H1 (cell line): ENCODE results near the gene SLC25A47. TPM values are rescaled to one million over a fixed set of nuclear protein-coding genes. Genes with fewer than 3 reads are reported as not detected.

ENCODE experiments used
- HDAC6 ChIP-seq: IDR thresholded peaks from one replicate; pipeline ENCODE4 v1.7.1; 2012; ENCODE audit warnings: low read depth, mild to moderate bottlenecking, inconsistent platforms, low read length, moderate library complexity
- JUND ChIP-seq: IDR thresholded peaks from 2 replicates; pipeline ENCODE4 v1.6.1; 2011; ENCODE audit warnings: mild to moderate bottlenecking, improper control_type of control experiment, low read length
- MAFK ChIP-seq: IDR thresholded peaks from 2 replicates; pipeline ENCODE4 v1.6.1; 2012; ENCODE audit warnings: low read depth, mild to moderate bottlenecking, improper control_type of control experiment, low read length
- RBBP5 ChIP-seq: IDR thresholded peaks from 2 replicates; pipeline ENCODE4 v1.7.1; 2012; ENCODE audit warnings: low read depth, mild to moderate bottlenecking, inconsistent platforms, low read length, moderate library complexity, borderline replicate concordance
- SP1 ChIP-seq: IDR thresholded peaks from 2 replicates; pipeline ENCODE4 v1.6.1; 2011; ENCODE audit warnings: low read depth, low read length
- YY1 ChIP-seq: IDR thresholded peaks from 2 replicates; pipeline ENCODE4 v1.6.1; 2011; ENCODE audit warnings: low read depth, mild to moderate bottlenecking, low read length
- polyA plus RNA-seq, 7 experiments: library from polyadenylated mRNA; depleted of rRNA in 3 of 7; stranded (reverse) in 5 of 7; unstranded in 2 of 7; fragments of >200 nt in 5 of 7; fragments of 200-250 nt in 2 of 7; gene quantifications; 1 replicate in 5 of 7; 2 replicates in 1 of 7; 4 replicates in 1 of 7; pipeline versions ENCODE4 v1.2.1 to v1.2.3, GENCODE V29; 2011 to 2013; ENCODE audit warnings: missing spikeins in 2 of 7, mixed read lengths in 2 of 7
- total RNA-seq: library from RNA; stranded (reverse); fragmentation: NEBNext Ultra II Directional; extraction: Animal tissue kit (Norgen Biotek cat#: 25700); gene quantifications from 2 replicates; pipeline ENCODE4 v1.2.1, GENCODE V29; 2021

The SLC25A47 gene
- total and polyA plus RNA-seq, 2 of the 8 experiments (the other 6 are each of a cell fraction or from before 2014, with no cell fraction given): not detected

GRCh38 chr14:100295376-100296105 is 27.6 kb upstream of the SLC25A47 start (continued):
- TF ChIP-seq JUND (no peak), HDAC6 (no peak), MAFK (no peak), YY1 (no peak), SP1 (no peak), RBBP5 (no peak)
- TF ChIP-seq, all 59 proteins: peak for 0
